Posterior cingulate gyrus (tissue), 11 donors: ENCODE results near the gene SPEM3.

Experiments
- DNase-seq, 10 donors: peaks; one replicate each; pipeline versions ENCODE4 v3.0.0 to v3.0.0-alpha.2; 2020 to 2021; ENCODE audit warnings: mixed read lengths in 3 of 10
- intact Hi-C: fragments of 100-400 bp; cut with DNase I; formaldehyde crosslinking; loops from one replicate; pipeline ENCODE4 v1.15.1; 2023

The SPEM3 gene

GRCh38 chr17:7428557-7428956 lies at the start of gene SPEM3:
Gene SPEM3 (plus strand): TSS chr17:7428857. CDS start chr17:7428903, 46 bp downstream.
- intact Hi-C loops, result no loop called here

GRCh38 chr17:7379134-7379533 lies 49.5 kb upstream of the SPEM3 start:
- no peak for DNase-seq
- intact Hi-C loops, result no loop called here

More at GRCh38 chr17:7428557-7428956, at the start of gene SPEM3:
- DNase-seq, result no peak

DNA sequence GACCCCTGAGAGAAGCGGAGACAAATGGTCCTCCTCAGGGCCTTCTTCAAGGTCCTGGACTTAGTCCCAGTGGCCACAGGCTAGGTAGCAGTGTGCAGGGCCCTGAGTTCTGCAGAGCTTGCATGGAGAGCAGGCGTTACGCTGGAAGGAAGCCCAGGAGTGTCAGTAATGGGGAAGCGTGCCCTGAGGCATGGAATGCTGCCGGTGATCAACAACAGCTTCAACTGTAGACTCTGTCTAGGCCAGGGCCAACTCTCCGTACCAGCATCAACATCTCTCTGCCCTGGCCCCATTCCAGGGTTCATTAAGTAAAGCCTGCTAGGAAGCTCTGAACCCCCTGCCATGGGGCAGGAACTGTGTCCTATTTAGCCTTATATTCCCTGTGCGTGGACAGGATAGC lies 48.3 kb upstream of the SPEM3 start:
- intact Hi-C loops, result no loop called here
- DNase-seq, result no peak

DNA sequence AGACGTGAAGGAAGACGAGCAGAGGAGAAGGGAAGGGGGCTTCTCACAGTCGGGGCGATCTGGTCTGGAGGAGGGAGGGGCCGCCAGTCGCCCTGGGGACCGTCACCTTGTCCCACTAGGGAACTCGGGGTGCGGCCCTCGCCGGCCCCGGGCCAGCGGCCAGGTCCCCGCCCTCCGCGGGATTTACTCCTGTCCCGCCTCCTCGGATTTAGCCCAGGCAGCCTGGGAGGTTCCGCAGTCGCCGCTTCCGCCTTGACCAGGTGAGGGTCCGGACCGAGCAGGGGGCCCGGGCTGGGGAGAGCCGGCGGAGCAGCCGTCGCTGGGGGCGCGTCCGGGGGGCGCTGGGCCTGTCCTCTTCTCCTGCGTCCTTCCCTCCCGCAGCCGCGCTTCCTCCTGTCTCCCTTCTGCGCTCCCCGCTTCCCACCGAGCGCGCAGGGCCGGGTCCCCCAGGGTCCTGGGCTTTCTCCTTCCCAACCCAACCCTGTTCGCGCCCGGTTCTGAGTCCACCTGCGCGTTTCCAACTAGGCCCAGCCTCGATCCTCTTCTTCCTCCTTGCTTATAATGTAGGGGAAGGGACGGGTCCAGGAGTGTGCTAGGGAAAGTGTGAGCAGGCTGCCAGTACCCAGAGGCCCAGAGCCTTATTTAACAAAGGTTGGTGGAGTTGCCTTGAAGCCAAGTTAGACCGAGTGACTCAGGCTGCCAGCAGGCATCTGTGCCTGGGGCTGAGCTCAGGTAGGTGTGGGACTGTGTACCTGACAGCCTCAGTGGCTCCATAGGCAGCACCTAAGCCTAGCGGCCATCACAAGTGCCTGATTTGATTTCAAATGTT lies 47.6 kb upstream of the SPEM3 start, which contains the start of gene TNK1:
Gene TNK1 (plus strand): TSS at position 235 of the 829 bp plus-strand sequence. CDS start 1,838 bp downstream, outside the sequence.
- DNase-seq, result peak in 2 of 10 donors; percentile 80 to 86
- intact Hi-C loops, result no loop called here

GRCh38 chr17:7382901-7383300 lies 45.8 kb upstream of the SPEM3 start:
- intact Hi-C loops, result no loop called here
- no peak for DNase-seq

- no peak for DNase-seq
- intact Hi-C loops, result no loop called here
Measured at GRCh38 chr17:7383371-7383741, 45.3 kb upstream of the SPEM3 start.

GRCh38 chr17:7383742-7384488 lies 44.7 kb upstream of the SPEM3 start:
- DNase-seq, result peak in 8 of 10 donors; percentile 40 to 92 (median 50)

DNA sequence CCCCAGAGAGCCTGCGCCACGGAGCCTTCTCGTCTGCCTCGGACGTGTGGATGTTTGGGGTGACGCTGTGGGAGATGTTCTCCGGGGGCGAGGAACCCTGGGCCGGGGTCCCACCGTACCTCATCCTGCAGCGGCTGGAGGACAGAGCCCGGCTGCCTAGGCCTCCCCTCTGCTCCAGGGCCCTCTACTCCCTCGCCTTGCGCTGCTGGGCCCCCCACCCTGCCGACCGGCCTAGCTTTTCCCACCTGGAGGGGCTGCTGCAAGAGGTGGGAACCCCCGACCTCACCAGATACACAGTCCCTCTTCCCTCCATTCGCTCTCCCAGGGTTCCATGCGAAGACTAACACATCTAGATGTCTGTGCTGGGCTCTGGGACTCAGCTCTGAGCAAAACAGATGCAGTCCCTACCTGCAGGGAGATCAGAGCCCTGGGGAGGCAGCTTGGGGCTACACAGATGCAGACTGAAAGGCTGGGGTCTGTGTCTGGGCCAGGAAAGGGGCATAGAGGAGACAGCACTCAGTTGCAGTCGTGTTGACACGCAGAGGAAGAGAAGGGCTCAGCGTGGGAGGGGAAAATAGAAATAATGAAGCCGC lies 44.1 kb upstream of the SPEM3 start:
- no peak for DNase-seq
- intact Hi-C loops, result loop anchor here (5.0 kb wide), 1 partner anchor 32 kb away; the partner anchor contains the start of gene KCTD11

More at GRCh38 chr17:7383742-7384488, 44.7 kb upstream of the SPEM3 start:
- intact Hi-C loops, result no loop called here

DNA sequence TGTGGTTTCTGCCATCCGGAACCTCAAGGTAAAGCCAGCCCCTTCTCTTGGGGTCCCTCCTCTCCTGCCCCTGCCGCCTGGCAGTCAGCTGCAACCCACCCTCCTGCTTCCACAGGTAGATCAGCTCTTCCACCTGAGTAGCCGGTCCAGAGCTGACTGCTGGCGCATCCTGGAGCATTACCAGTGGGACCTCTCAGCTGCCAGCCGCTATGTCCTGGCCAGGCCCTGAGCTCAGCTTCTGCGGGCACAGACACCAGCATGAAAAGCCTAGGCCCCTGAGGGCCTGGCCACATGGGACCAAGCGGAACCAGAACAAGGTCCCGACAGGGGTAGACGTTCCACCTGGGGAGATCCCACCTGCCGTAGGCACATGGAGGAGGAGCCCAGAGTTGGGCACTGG lies 39.8 kb upstream of the SPEM3 start:
- intact Hi-C loops, result loop anchor here (5.0 kb wide), 1 partner anchor 37 kb away; the partner anchor contains the start of gene KCTD11
- peak in 1 of 10 donors; percentile 82 for DNase-seq

- peak in 1 of 10 donors; percentile 80 for DNase-seq
- intact Hi-C loops, result loop anchor here (5.0 kb wide), 2 partner anchors 38 to 47 kb away; partner anchors contain the start of genes FGF11, KCTD11 and TMEM102
Measured at GRCh38 chr17:7389924-7390910, 38.4 kb upstream of the SPEM3 start.

GRCh38 chr17:7391307-7391706 lies 37.4 kb upstream of the SPEM3 start:
- intact Hi-C loops, result loop anchor here (5.0 kb wide), 1 partner anchor 46 kb away; the partner anchor contains the start of genes FGF11 and TMEM102
- DNase-seq, result peak in 1 of 10 donors; percentile 8

DNA sequence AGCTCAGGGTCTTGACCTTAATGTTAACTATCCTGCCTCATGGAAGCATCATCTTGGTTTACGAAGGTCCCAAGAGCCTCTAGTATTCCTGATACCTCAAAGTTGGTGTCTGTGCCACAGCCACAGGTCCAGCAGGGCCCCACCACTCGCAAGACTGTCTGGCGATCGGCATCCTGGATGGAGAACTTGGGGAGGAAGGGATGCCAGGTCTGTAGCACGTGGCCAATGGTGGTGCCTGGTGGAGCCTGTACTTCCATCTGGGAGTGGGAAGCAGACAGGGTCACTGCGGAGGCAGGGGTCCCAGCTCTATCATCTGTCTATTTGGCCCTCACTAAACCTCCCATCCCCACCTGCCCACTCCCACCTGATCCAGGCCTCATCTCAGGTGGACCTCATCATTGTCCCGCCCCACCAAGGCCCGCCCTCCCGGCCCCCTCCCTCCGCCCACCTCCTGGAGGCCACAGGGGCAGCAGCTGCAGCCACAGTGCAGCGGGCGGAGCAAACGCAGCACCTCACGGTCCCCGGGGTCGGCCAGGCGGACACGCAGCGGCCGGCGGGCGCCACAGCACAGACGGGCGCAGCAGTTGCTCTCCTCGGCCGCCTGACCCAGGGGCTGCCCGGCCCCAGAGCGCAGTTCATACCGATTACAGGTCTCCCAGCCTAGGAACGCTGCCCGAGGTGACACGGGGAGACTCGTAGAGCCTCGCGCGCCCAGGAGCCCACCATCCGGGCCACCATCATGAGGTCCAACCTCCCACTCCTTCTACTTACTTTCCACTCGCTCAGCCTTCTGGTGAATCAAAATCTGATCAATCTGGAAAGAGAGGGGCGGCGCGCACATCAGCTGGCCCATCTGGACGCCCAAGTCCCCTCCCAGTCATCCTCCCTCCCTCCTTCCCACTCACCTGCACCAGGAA lies 35.7 kb upstream of the SPEM3 start:
- DNase-seq, result peak in 1 of 10 donors; percentile 78
- intact Hi-C loops, result loop anchor here (5.0 kb wide), 1 partner anchor 44 kb away; the partner anchor contains the start of genes FGF11 and TMEM102

- intact Hi-C loops, result loop anchor here (5.0 kb wide), 1 partner anchor 43 kb away; the partner anchor contains the start of genes FGF11 and TMEM102
- DNase-seq, result peak in 1 of 10 donors; percentile 82
Measured at GRCh38 chr17:7393613-7394451, 34.8 kb upstream of the SPEM3 start.

GRCh38 chr17:7394452-7395191 lies 34.0 kb upstream of the SPEM3 start, which contains the start of gene PLSCR3:
Gene PLSCR3 (minus strand): TSS chr17:7394525. CDS start chr17:7394110, 415 bp downstream.
- intact Hi-C loops, result loop anchor here (5.0 kb wide), 1 partner anchor 43 kb away; the partner anchor contains the start of genes FGF11 and TMEM102
- peak; percentile 73 to 98 (median 87) for DNase-seq

DNA sequence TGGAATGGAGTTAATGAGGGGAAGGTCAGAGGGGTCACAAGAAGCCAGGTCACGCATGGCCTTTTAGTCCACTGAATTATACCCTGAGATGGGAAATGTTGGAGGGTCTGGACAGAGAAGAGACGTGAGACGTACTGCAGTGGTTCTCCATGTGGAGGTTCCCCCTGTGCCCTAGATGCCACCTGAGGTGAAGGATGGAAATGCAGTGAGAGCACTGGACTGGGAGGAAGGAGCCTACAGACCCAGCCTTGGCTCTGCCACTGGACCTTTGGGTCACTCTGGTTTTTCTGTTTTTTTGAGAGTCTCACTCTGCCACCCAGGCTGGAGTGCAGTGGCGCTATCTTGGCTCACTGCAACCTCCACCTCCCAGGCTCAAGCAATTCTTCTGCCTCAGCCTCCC lies 32.5 kb upstream of the SPEM3 start:
- intact Hi-C loops, result no loop called here
- no peak for DNase-seq

DNA sequence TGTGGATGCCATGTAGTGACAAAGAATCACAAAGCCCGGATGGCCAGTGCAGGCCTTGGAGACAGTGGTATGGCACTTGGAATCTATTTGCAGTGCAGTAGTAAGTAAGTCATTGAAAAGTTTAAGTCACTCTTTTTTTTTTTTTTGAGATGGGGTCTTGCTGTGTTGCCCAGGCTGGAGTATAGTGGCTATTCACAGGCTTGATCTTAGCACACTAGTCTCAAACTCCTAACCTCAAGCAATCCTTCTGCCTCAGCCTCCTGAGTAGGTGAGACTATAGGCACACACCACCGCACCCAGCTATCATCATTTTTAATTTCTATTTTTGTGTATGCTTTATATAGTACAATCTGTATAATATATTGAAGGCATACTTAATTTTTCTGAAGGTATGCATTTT lies 30.0 kb upstream of the SPEM3 start:
- intact Hi-C loops, result no loop called here
- DNase-seq, result peak in 1 of 10 donors; percentile 42
